GM19238 (cell line): ENCODE measurements around the gene RAF1.
A peak's percentile ranks its signal among the peaks of the same experiment; 100 is the strongest.
"Not testable (repeated sequence)": the region's sequence is repeated elsewhere in the genome, so short reads cannot be mapped to it uniquely, and the experiment has no call there.

ENCODE experiments used
- DNase-seq: peaks from one replicate; pipeline ENCODE4 v3.0.0; 2011; ENCODE audit warnings: low spot score; ENCODE audit not compliant: insufficient read length

Gene RAF1

DNA sequence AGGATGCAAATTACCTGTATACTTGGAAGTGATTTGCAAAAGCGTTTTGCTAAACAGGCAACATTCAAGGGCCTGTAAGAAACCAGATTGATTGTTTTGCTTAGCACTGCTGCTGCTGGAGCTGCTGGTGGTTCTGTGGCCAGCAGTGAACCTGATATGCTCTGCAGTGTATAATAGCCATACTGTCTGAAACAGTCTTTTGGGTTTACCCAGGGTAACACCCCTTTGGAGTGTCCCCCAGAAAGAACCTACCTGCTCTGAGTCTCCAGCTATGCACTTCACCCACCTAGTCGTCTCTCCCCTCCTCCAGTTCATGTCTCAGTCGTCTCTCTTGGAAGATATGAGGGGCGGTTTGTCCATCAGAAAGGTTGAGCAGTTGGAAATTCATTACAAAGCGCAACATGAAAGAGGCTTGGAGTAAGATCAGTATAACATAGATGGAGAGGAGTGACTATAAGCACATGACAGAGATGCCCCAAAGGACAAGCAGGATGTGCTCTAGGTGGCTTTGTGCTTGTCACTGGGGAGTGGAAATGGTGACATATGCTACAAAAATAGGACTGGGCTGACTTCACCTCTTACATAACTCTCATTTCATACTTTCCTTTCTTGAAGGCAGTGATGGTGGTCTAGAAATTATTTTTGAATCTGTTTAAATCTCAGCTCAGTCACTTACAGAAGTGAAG lies 103.3 kb downstream of the RAF1 start:
- DNase-seq, result no peak

GRCh38 chr3:12559520-12559919 lies 104.4 kb downstream of the RAF1 start:
- no peak for DNase-seq

DNA sequence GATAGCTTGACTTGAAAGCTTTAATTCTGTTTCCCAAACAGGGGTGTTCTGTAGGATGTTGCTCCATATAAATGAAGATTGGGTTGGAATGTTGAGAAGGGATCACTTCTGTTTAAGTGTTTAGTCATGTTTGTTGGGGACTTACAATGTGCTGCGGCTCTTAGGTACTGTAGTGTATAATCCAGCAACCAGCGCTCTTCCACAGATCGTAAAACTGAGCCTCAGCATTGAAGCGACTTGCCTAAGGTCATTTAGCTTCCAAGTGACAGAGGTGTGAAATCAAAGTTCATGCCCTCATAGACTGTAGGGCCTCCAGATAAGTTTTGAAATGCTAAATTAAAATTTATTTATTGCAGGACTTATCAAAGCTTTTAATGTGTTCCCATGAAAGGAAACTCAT lies 105.2 kb downstream of the RAF1 start:
- DNase-seq, result no peak

DNA sequence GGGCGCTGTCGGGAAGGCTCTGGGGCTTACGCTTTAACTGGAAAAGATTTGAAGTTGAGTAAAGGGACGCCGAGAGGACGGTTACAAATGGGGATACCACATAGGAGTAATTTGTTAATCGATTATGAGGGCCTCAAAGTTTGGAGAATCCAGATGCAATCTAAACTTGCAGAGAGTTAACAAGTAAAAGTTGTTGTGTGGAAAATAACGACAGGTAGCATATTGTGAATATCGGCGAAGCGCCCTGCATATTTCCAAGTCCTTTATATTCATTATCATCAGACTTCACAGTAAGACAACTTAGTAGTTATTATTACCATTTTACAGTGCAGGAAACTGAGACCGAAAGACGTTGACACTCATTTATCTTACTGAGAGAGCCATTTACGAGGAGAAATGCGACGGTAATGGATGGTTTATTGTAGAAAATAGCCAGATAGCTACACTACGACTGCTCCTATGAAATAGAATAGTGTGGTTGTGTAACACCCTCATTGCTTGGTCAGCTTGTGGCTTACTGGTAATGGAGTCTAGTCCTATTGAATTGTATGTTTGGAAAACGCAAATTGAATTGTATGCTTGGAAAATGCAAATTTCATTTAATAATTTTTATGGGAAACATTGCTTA lies 106.3 kb downstream of the RAF1 start:
- DNase-seq, result no peak

- DNase-seq, result peak; percentile 74
Measured at GRCh38 chr3:12556690-12557472, 107.0 kb downstream of the RAF1 start, which contains the start of gene MKRN2. MKRN2 (plus strand) TSS chr3:12557087; CDS start chr3:12557151, 64 bp downstream.

GRCh38 chr3:12556314-12556689 lies 107.6 kb downstream of the RAF1 start:
- DNase-seq, result no peak

- no peak for DNase-seq
Measured at GRCh38 chr3:12553921-12554391, 110.0 kb downstream of the RAF1 start.

- DNase-seq, result no peak
Measured at GRCh38 chr3:12549971-12550760, 113.8 kb downstream of the RAF1 start.

DNA sequence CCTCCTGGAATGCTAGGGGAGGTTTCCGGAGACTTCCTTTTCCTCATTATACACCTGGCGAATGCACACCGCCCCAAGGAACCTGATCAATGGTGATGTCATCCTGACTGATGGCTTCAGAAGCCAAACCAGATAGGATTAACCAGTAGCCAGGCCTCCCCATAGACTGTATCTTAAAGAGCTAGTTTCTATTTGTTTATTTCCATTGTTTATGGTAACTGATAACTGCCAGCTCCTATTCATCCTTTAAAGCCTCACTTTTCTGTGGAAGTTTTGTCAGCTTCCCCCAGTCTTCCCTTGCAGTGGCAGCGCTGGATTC lies 118.5 kb downstream of the RAF1 start, which contains the start of gene MKRN2OS:
TSS of gene MKRN2OS (minus strand) at position 27 of the 319 bp plus-strand sequence. CDS start 35 bp downstream, outside the sequence.
- DNase-seq, result no peak

- DNase-seq, result no peak
Measured at GRCh38 chr3:12544652-12545472, 119.1 kb downstream of the RAF1 start.

- not testable (repeated sequence) for DNase-seq
Measured at GRCh38 chr3:12543497-12543896, 120.4 kb downstream of the RAF1 start.

GRCh38 chr3:12541625-12542024 lies 122.3 kb downstream of the RAF1 start:
- DNase-seq, result no peak

GRCh38 chr3:12536423-12536822 lies 127.5 kb downstream of the RAF1 start:
- DNase-seq, result no peak
